IMR-90 (cell line): ENCODE data around the gene NISCH. TPM values are rescaled to one million over a fixed set of nuclear protein-coding genes. Genes with fewer than 3 reads are reported as not detected.

Experiments
- ATAC-seq: fragments of 200-7000 bp; cut with Tn5 transposase; 2 replicates; pipeline ENCODE4 v1.9.1; 2020; ENCODE audit warnings: low read depth, mild to moderate bottlenecking, moderate library complexity
- BruUV-seq: library from RNA; stranded (reverse); fragments of 400-500 nt; replicated peaks from 2 replicates; lab custom pipeline; 2021; lab: Mats Ljungman, UMichigan
- CTCF ChIA-PET: fragments of 300-600 bp; formaldehyde crosslinking; extraction: SDS; loops from one replicate; lab custom pipeline; 2021; ENCODE audit warnings: antibody characterized with exemption; lab: Yijun Ruan, JAX
- POLR2A ChIA-PET: fragments of 300-600 bp; sonication (Branson Sonifier 250); formaldehyde crosslinking; loops from one replicate; lab custom pipeline; 2022; ENCODE audit warnings: antibody characterized with exemption; ENCODE audit not compliant: unreplicated experiment; lab: Charles Lee
- DNase-seq: peaks from one replicate; pipeline ENCODE4 v3.0.0; 2013
- H2AFZ ChIP-seq: replicated peaks from 2 replicates; pipeline ENCODE3; 2013; ENCODE audit warnings: low read length, mild to moderate bottlenecking; ENCODE audit not compliant: poor library complexity
- H2AK5ac ChIP-seq: 2 replicates; pipeline ENCODE4 v1.6.1; 2013; ENCODE audit warnings: low read depth, low read length, inconsistent platforms
- H2AK9ac ChIP-seq: replicated peaks from 2 replicates; pipeline ENCODE3; 2013; ENCODE audit warnings: mild to moderate bottlenecking, low read depth, low read length, moderate library complexity; ENCODE audit not compliant: poor library complexity
- H2BK120ac ChIP-seq: 2 replicates; pipeline ENCODE4 v1.6.1; 2013; ENCODE audit warnings: low read depth, low read length, inconsistent platforms
- H2BK15ac ChIP-seq: 3 replicates; pipeline ENCODE4 v1.6.1; 2013; ENCODE audit warnings: low read depth, low read length, inconsistent platforms
- H2BK20ac ChIP-seq: 2 replicates; pipeline ENCODE4 v1.6.1; 2013; ENCODE audit warnings: low read depth, mild to moderate bottlenecking, inconsistent platforms, low read length, moderate library complexity
- H2BK5ac ChIP-seq: 2 replicates; pipeline ENCODE4 v1.6.1; 2013; ENCODE audit warnings: mild to moderate bottlenecking, low read depth, low read length, inconsistent platforms; ENCODE audit not compliant: poor library complexity, severe bottlenecking
- H3K14ac ChIP-seq: replicated peaks from 2 replicates; pipeline ENCODE4 v1.6.1; 2013; ENCODE audit warnings: low read depth, low read length, inconsistent platforms
- H3K18ac ChIP-seq: 2 replicates; pipeline ENCODE4 v1.6.1; 2013; ENCODE audit warnings: low read depth, low read length, control low read depth
- H3K23ac ChIP-seq: 2 replicates; pipeline ENCODE4 v1.6.1; 2013; ENCODE audit warnings: low read depth, low read length, inconsistent platforms
- H3K27ac ChIP-seq: 2 replicates; pipeline ENCODE4 v1.5.1; 2013; ENCODE audit warnings: mild to moderate bottlenecking, control low read depth, low read length; ENCODE audit not compliant: insufficient read depth
- H3K27me3 ChIP-seq: 2 replicates; pipeline ENCODE4 v1.6.1; 2013; ENCODE audit warnings: low read length; ENCODE audit not compliant: control insufficient read depth, insufficient read depth
- H3K36me3 ChIP-seq: 2 replicates; pipeline ENCODE4 v1.6.1; 2013; ENCODE audit warnings: low read length, mixed read lengths; ENCODE audit not compliant: control insufficient read depth, insufficient read depth
- H3K4ac ChIP-seq: 2 replicates; pipeline ENCODE4 v1.6.1; 2013; ENCODE audit warnings: low read depth, low read length, inconsistent platforms
- H3K4me1 ChIP-seq: 2 replicates; pipeline ENCODE4 v1.6.1; 2013; ENCODE audit warnings: low read length, mixed read lengths; ENCODE audit not compliant: control insufficient read depth, insufficient read depth
- H3K4me2 ChIP-seq: 2 replicates; pipeline ENCODE4 v1.6.1; 2013; ENCODE audit warnings: low read depth, mild to moderate bottlenecking, control low read depth, low read length, moderate library complexity
- H3K4me3 ChIP-seq: 2 replicates; pipeline ENCODE4 v1.5.1; 2013; ENCODE audit warnings: low read depth, mild to moderate bottlenecking, control low read depth, low read length, moderate library complexity; ENCODE audit not compliant: insufficient read depth
- H3K56ac ChIP-seq: 2 replicates; pipeline ENCODE4 v1.6.1; 2013; ENCODE audit warnings: low read length, inconsistent platforms; ENCODE audit not compliant: insufficient read depth; ENCODE audit errors: extremely low read depth
- H3K79me1 ChIP-seq, 2 experiments: 2 replicates each; pipeline ENCODE4 v1.6.1; 2013; ENCODE audit warnings: low read length in 2 of 2, inconsistent platforms in 1 of 2, low read depth in 1 of 2
- H3K9ac ChIP-seq: 2 replicates; pipeline ENCODE4 v1.6.1; 2013; ENCODE audit warnings: low read depth, low read length, control low read depth
- H3K9me1 ChIP-seq: 2 replicates; pipeline ENCODE4 v1.6.1; 2013; ENCODE audit warnings: low read length, inconsistent platforms; ENCODE audit not compliant: insufficient read depth
- H3K9me3 ChIP-seq: 2 replicates; pipeline ENCODE4 v1.6.1; 2013; ENCODE audit warnings: low read length; ENCODE audit not compliant: control insufficient read depth, insufficient read depth
- H4K20me1 ChIP-seq: 2 replicates; pipeline ENCODE4 v1.6.1; 2013; ENCODE audit warnings: low read length, inconsistent platforms; ENCODE audit not compliant: insufficient read depth
- H4K5ac ChIP-seq: 2 replicates; pipeline ENCODE4 v1.6.1; 2013; ENCODE audit warnings: mild to moderate bottlenecking, low read depth, low read length, control low read depth
- H4K8ac ChIP-seq, 2 experiments: 2 replicates each; pipeline ENCODE4 v1.6.1; 2013; ENCODE audit warnings: low read depth in 2 of 2, low read length in 2 of 2, control low read depth in 1 of 2, inconsistent platforms in 1 of 2
- H4K91ac ChIP-seq: 2 replicates; pipeline ENCODE4 v1.6.1; 2013; ENCODE audit warnings: low read depth, low read length, inconsistent platforms; ENCODE audit not compliant: insufficient read depth
- BHLHE40 ChIP-seq: fragments of 150-350 bp; IDR thresholded peaks from 2 replicates; pipeline ENCODE4 v1.6.1; 2016; ENCODE audit warnings: mild to moderate bottlenecking, low read depth, low read length
- MAFK ChIP-seq: IDR thresholded peaks from 2 replicates; pipeline ENCODE4 v1.6.1; 2012; ENCODE audit warnings: low read depth, low read length, improper control_type of control experiment
- MXI1 ChIP-seq: IDR thresholded peaks from 2 replicates; pipeline ENCODE4 v1.6.1; 2012; ENCODE audit warnings: low read depth, mild to moderate bottlenecking, low read length, moderate library complexity, borderline replicate concordance
- NFE2L2 ChIP-seq: fragments of 150-350 bp; IDR thresholded peaks from 2 replicates; pipeline ENCODE4 v1.6.1; 2016; ENCODE audit warnings: low read depth, mild to moderate bottlenecking, low read length
- POLR2A ChIP-seq: IDR thresholded peaks from 2 replicates; pipeline ENCODE4 v1.6.1; 2012; ENCODE audit warnings: mild to moderate bottlenecking, low read depth, low read length
- RAD21 ChIP-seq: IDR thresholded peaks from 2 replicates; pipeline ENCODE4 v1.6.1; 2012; ENCODE audit warnings: low read length, improper control_type of control experiment
- RFX5 ChIP-seq: IDR thresholded peaks from 2 replicates; pipeline ENCODE4 v1.8.0; 2012; ENCODE audit warnings: low read depth, mild to moderate bottlenecking, low read length, moderate library complexity
- SMC3 ChIP-seq: fragments of 150-350 bp; IDR thresholded peaks from 2 replicates; pipeline ENCODE4 v1.6.1; 2016; ENCODE audit warnings: low read depth, mild to moderate bottlenecking, antibody characterized with exemption, low read length, moderate library complexity
- WGBS, 2 experiments: methylation state at CpG; one replicate each; pipeline versions ENCODE4 v1.1.5 to v1.1.7; 2013; ENCODE audit warnings: missing lambda C conversion rate in 2 of 2; ENCODE audit not compliant: insufficient read length in 1 of 2; ENCODE audit errors: extremely low coverage in 2 of 2; 5-methylcytosine and 5-hydroxymethylcytosine counted together
- dilution Hi-C: fragments of 300-500 bp; cut with HindIII; formaldehyde crosslinking; loops from one replicate; pipeline ENCODE4 v1.14.3; 2018; ENCODE audit warnings: low sequenced_read_pairs; ENCODE audit not compliant: unreplicated experiment
- in situ Hi-C: fragments of 300-500 bp; cut with MboI; formaldehyde crosslinking; loops from 3 replicates; pipeline ENCODE4 v1.14.3; 2019; ENCODE audit warnings: low sequenced_read_pairs, inconsistent platforms, mixed read lengths
- intact Hi-C: fragments of 100-400 bp; cut with micrococcal nuclease; formaldehyde crosslinking; loops from 2 replicates; pipeline ENCODE4 v1.10.0; 2022
- polyA plus RNA-seq, 3 experiments: library from polyadenylated mRNA; depleted of rRNA; stranded (reverse); fragments of >200 nt; gene quantifications; 2 replicates each; pipeline ENCODE4 v1.2.3, GENCODE V29; 2012; ENCODE audit warnings: low replicate concordance in 1 of 3
- total RNA-seq: library from RNA; depleted of rRNA; stranded (reverse); fragments of >200 nt; gene quantifications from 2 replicates; pipeline ENCODE4 v1.2.3, GENCODE V29; 2012
- TF ChIP-seq, protein P1 (sequence below): fragments of 150-350 bp; IDR thresholded peaks from 2 replicates; pipeline ENCODE4 v1.6.1; 2017; ENCODE audit warnings: mild to moderate bottlenecking, antibody characterized with exemption, low read length, low read depth
- TF ChIP-seq, protein P2 (sequence below): fragments of 150-350 bp; IDR thresholded peaks from 2 replicates; pipeline ENCODE4 v1.6.1; 2016; ENCODE audit warnings: low read depth, mild to moderate bottlenecking, low read length, moderate library complexity, borderline replicate concordance

Gene NISCH
- total and polyA plus RNA-seq, 2 of the 4 experiments (the other 2 are of a cell fraction), result 36.9 to 86.0 TPM

DNA sequence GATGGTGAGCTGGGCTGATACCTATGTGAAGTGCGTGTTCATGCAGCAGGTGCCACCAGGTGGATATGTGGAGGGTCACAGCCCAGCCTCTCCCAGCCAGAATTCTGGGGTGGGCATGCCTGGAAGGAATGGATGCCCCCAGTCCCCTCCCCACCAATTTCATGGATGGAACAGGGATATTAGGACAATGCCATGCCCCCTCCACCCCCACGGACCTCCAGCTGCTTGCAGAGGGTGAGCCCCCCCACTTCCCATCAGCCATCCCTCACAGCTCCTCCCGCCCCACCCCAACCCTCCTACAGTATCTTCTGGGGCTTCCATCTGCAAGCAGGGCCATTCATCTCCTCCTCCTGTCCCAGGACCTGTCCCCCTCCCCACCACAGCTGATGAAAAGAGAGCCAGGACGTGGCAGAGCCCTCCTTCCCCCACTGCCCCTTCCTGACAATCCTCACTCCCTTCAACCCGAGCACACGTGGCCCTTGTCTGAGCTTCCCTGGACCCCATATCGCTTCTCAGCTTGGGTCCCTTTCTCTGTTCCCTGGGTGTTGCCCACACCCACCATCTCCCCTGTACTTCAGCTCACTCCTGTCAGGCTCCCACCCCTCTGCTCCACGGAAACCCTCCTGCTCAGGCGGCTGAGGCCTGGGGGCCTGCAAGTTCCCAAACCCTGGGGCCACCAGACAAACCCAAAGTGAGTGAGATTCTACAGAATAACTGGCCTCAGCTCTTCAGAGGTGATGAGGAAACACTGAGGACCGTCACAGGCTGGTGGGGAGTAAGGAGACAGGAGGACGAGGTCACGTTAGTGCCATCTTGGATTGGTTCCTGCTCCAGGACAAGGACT, 7.7 kb upstream of the NISCH start:
- WGBS, 2 experiments, result 88% methylated on average over 6 of the region's 12 CpGs; no CpG with 5 or more reads in 1 of the 2 experiments
- ATAC-seq, result no peak

More for the DNA sequence above, 7.7 kb upstream of the NISCH start:
- Histone ChIP-seq H3K4me2 (no peak overlapping the region), H4K91ac (no peak overlapping the region), H3K4me3 (no peak overlapping the region), H3K23ac (no peak overlapping the region; the same call in 1 of the 2 replicates), H2AK9ac (no peak overlapping the region), H2BK5ac (no peak overlapping the region), H2AK5ac (no peak overlapping the region), H3K9me3 (no peaks in the 10 kb centered on the region), H3K36me3 (no peaks in the 10 kb centered on the region), H2AFZ (no peak overlapping the region), H2BK20ac (no peak overlapping the region), H3K27ac (no peak overlapping the region), H4K5ac (no peak overlapping the region), H3K14ac (no peak overlapping the region), H3K56ac (no peak overlapping the region), H4K20me1 (no peaks in the 10 kb centered on the region; the same call in none of the 2 replicates), H3K27me3 (no peaks in the 10 kb centered on the region), H2BK120ac (no peak overlapping the region), H3K18ac (no peak overlapping the region), H3K9me1 (no peaks in the 10 kb centered on the region), H3K4me1 (no peaks in the 10 kb centered on the region; the same call in 1 of the 2 replicates), H4K8ac (no peak overlapping the region), H3K4ac (no peak overlapping the region), H2BK15ac (no peak overlapping the region), H3K9ac (no peak overlapping the region), H3K79me1 (no peaks in the 10 kb centered on the region)
- ChIA-PET CTCF (interaction anchor here (0.6 to 3.2 kb wide), 7 partner anchors 9 to 473 kb away, joined by 3 to 13 read pairs (median 4); no protein-coding TSS in a partner anchor), POLR2A (interaction anchor here (0.6 kb wide), 1 partner anchor 90 kb away, joined by 3 read pairs; no protein-coding TSS in a partner anchor)
- intact Hi-C loops (loop anchor here (1.0 to 5.0 kb wide), 4 partner anchors 19 to 225 kb away; no protein-coding TSS in a partner anchor), dilution Hi-C loops (no loop called here), in situ Hi-C loops (no loop called here)
- BruUV-seq, result no TSS peak
- DNase-seq, result no peak
- TF ChIP-seq RAD21, result no peak
- no peak for TF ChIP-seq MAFK
- TF ChIP-seq, protein P1, sequence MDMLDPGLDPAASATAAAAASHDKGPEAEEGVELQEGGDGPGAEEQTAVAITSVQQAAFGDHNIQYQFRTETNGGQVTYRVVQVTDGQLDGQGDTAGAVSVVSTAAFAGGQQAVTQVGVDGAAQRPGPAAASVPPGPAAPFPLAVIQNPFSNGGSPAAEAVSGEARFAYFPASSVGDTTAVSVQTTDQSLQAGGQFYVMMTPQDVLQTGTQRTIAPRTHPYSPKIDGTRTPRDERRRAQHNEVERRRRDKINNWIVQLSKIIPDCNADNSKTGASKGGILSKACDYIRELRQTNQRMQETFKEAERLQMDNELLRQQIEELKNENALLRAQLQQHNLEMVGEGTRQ, result no peak
- TF ChIP-seq NFE2L2, result no peak
- no peak for TF ChIP-seq SMC3
- TF ChIP-seq MXI1, result no peak
- TF ChIP-seq, protein P2, sequence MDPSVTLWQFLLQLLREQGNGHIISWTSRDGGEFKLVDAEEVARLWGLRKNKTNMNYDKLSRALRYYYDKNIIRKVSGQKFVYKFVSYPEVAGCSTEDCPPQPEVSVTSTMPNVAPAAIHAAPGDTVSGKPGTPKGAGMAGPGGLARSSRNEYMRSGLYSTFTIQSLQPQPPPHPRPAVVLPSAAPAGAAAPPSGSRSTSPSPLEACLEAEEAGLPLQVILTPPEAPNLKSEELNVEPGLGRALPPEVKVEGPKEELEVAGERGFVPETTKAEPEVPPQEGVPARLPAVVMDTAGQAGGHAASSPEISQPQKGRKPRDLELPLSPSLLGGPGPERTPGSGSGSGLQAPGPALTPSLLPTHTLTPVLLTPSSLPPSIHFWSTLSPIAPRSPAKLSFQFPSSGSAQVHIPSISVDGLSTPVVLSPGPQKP, result no peak
- no peak for TF ChIP-seq POLR2A
- TF ChIP-seq BHLHE40, result no peak
- no peak for TF ChIP-seq RFX5
